HG02970 (cell line): ENCODE measurements around the gene COX8A.

Experiments used
- ATAC-seq: cut with Tn5 transposase; IDR thresholded peaks from one replicate; pipeline ENCODE4 v1.9.1; 2021; ENCODE audit warnings: mild to moderate bottlenecking, moderate library complexity, moderate number of reproducible peaks; ENCODE audit not compliant: unreplicated experiment, low FRiP score

COX8A gene

DNA sequence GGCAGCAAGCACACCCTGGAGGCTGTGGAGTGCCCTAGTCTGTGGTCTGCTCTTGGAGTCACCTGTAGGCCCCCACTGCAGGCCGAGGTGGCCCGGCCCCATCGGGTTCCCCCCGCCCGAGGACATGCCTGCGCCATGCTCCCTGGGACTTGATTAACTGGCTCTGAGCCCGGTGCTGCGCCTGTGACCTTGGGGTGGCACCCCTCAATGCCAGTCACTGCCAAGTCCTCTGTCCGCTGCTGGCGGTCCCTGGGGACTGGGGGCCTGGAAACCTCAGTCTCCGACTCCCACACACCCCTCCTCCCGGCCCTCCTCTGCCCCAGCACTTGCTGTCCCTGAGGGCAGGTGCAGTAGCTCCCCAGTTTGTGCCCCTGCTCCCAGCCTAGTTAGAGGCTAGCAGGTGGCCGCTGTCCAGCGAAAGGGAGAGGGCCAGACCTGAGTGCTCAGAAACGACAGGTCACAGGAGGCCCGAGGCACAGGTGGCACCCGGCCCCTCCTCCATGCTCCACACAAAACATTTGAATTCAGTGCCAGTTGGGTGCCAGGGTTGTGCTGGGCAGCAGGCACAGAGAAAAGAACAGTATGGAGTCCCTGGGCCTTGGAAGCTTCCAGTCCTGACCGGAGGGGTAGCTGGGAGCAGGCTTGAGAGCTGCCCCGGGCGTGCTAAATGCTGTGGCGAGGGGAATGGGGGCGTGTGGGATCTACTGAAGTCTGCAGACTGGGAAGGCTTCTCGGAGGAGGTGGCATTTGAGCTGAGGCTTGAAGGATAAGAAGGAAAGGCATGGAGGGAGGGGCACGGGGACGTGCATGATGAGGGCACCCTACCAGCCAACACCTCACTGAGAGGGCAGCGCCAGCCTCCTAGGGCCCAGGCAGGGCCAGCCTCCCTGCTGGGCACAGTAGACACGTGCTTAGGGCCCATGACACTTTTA is 45.0 kb downstream of the COX8A start:
- no peak for ATAC-seq

DNA sequence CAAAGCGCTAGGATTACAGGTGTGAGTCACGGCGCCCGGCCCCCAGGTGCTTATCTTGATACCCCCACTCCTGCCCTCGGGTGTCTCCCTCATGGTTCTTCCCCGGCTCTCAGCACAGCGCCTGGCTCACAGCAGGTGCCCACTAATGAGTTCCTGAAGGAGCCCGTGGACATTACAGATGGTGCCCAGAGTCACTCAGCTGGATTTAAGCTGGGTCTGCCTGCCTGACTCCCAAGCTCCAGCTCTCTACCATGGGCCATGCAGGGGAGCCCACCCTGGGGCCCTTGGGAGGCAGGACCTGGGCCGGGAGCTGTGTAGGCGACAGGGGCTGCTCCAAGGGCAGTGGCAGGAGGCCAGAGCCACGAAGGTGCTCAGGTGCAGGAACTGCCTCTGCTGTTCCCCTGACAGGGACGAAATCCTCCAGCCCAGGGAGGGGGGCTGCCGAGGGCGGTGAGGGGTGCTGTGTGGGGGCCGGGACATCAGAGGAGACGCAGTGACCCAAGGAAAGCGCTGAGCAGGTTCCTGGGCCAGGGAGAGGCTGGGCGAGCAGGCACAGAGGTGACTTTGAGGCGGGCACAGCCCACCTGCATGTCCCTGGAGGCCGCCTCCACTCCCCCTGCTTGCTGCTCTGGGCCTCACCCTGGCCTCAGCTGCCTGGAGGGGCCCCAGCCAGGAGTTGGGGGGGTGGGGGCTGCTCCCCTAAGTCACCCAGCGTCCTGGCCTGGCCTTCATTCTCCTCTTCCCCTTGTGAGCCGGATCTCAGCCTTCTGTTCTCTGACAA is 46.7 kb downstream of the COX8A start:
- ATAC-seq, result no peak

DNA sequence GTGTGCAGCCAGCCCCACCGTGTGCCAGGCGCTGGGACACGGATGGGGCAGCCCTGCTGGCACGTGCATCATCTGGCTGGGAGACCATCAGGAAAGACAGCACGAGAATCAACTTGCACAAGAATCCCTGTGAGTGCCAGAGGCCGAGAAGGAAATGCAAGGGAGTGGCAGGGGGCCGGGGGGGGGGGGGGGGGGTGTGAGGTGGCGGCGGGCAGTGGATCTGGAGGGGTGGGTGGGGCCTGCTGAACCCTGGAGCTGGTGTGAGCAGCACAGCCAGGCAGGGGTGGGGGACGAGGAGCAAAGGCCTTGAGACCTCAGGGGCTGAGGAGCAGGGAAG is 47.3 kb downstream of the COX8A start:
- ATAC-seq, result no peak

DNA sequence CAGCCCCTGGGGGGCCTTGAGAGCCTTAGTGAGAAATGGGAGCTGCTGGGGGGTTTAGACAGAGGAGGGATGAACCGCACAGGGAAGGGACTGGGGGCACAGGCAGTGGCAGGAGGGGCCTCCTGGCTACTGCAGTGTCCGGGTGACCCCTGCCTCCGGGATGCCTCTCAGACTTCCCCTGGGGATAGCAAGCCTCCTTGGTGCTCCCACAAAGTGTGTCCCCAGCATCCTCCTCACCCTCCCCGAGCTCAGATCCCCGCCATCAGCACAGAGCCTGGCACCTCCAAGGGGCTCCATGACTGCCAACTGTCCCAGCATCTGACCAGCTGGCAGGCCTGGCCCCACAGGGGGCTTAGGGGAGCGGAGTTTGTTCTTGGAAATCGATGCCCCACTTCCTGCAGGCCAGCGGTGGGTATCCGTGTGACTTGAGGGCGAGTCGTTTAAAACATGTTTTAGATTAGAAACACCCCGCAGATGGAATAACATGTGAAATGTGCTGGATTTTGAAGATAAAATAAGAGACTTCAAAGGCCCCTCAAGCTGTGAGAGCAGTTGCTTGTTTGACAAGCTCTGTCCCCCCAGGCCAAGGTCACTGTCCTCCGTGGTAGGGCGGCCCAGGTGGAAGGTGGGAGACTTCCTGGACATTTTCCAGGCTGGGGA is 47.8 kb downstream of the COX8A start:
- ATAC-seq, result no peak

DNA sequence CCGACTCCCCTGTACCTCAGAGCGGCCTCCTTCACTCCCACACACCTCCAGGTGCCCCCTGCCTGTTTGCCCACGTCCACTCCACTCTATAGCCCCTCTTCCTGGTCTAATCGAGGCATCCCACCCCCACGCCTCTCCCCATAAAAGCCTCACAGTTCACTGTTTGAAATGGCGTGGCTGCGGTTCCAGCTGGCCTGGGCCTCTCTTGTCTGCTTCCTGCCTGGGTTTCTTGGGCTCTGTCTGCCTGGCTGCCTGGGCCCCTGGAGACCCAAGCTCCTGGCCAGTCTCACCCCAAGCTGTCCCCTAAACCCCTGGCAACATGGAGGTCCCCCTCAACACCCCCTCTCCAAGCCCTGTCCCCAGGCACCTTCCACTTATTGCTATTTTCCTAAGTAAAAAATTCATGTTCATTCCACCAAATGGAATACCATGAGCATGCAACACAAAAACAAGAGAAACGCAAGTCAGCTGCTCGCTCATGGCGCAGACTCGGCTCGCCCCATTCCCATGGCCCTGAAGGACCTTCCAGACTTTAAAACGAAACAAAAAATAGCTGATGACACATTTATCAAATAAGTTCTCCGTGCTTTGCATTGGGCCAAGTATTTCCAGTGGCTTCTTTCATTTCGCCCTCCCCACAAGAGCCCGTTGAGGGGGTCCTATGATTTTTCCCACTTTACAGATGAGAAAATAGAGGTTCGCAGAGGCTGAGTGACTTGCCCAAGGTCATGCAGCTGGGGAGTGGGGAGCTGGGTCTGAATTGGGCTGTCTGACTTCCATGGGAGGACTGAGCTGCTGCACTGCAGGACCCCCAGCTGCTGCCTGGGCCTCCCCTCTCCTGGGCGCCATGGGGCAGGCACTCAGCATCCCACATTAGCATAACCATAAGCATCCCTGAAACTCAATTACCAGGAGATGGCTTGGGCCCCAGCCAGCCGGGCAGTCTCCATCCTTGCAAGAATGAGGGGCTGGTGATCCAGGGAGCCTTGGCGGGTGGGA is 49.6 kb downstream of the COX8A start:
- no peak for ATAC-seq

DNA sequence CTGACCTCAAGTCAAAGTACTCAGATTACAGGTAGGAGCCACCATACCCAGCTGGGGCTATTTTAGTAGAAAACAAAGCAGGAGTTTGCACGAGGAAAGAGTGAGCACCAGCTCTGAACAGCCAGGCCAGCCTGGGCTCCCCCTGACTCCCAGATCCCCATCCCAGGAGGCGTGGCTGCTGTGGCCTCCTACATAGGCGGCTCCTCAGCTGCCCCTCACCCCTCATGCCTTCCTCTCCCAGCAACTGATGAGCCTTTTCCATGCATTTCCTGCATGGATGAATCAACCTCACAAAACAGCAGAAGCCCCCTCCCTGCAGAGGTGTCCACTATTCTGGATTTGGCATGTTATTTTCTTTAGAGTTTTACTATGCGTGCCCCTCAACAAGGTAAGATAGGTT is 50.8 kb downstream of the COX8A start:
- ATAC-seq, result no peak
